AG09319 (cell line): ENCODE data around the gene TMEM134.

Source experiments
- DNase-seq: peaks from one replicate; pipeline ENCODE4 v3.0.0-alpha.2; 2010; ENCODE audit warnings: low read depth; ENCODE audit errors: extremely low read depth
- CTCF ChIP-seq: IDR thresholded peaks from 2 replicates; pipeline ENCODE4 v1.5.1; 2011; ENCODE audit warnings: low read depth, mild to moderate bottlenecking, inconsistent platforms, low read length, moderate library complexity

The TMEM134 gene

DNA sequence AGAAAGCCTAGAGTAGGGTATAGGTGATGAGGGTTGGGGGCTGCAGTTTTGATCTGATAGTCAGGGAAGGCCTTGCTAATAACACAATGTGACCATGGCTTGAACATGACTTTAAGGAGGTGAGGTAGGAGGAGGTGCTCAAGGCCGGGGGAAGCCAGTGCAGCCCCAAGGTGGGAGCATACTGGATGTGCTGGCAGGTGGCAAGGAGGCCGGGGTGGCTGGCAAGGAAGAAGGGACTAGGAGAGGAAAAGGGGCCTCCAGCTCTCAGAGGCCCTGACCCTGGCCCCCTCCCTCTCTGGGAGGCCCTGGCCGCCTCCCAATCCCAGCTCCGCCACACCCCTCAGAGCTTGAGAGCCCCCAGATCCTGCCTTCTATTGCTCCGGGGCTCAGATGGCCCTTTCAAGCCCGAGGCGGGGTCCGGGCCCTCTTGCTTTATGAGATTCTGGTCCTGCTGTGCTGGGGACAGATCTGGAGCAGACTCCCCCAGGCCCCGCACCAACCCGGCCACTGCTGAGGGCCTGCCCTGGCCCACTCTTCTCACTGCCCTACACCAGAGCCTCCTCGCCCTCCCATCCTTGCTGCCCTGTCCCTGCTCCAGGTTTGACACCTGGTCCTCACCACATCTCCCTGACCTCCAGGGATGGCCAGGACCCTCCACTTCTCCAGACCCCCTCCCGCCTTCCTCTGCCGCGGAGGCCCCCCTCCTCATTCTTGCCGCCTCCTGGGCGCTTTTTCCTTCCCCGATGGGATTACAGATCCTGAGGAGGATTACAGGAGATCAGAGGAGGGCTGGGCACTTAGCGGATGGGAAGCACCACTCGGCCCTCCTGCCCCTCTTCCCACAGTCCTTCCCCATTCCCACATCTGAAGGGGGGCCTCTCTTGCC is 34.3 kb upstream of the TMEM134 start:
- DNase-seq: no peak
- TF ChIP-seq CTCF: no peak

DNA sequence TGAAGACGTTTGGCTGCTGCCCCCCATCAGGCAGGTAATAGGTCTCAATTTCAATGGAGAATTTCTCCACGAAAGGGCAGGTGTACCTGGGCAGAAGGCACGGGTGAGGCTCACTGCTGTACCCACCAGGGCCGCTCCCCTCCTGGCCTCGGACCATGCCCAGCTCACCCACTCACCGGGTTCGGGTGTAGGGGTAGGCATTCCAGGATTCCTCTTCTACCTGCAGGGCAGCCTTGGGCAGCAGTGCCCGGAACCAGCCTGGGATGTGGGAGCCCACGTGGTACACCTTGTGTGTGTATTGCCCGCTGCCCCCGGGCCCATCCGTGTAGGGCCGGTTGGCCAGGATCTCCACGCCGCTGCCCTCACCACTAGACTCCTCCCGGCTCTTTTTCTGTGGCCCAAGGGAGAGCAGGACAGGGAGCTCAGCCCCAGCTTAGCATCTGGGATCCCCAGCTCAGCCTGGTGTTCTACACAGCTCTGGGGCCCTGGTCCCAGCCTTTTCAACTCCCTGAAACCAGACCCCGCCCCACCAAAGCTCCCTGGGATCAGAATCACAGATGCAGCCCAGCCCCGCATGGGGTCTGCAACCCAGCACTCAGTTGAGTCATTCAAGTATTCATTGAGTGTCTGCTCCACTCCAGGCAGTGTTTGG is 33.4 kb upstream of the TMEM134 start:
- DNase-seq: no peak
- no peak for TF ChIP-seq CTCF

DNA sequence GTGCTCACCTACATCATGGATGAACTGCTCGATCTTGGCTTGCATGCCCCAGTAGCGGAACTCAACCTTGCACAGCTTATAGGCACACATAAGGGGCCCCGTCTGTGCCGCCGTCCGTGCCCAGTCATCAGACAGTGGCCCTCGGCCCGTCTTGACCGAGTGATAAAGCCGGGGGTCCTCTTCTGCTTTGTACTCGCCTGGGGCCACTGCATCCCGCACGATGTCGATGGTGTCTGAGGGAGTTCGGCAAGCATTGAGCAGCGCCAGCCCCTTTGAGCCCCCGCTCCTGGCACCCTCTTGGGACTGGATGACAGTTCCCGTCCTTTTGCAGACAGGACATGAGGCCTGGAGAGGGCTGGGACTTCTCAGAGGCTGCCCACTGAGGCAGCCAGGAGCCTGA is 32.8 kb upstream of the TMEM134 start:
- no peak for TF ChIP-seq CTCF

DNA sequence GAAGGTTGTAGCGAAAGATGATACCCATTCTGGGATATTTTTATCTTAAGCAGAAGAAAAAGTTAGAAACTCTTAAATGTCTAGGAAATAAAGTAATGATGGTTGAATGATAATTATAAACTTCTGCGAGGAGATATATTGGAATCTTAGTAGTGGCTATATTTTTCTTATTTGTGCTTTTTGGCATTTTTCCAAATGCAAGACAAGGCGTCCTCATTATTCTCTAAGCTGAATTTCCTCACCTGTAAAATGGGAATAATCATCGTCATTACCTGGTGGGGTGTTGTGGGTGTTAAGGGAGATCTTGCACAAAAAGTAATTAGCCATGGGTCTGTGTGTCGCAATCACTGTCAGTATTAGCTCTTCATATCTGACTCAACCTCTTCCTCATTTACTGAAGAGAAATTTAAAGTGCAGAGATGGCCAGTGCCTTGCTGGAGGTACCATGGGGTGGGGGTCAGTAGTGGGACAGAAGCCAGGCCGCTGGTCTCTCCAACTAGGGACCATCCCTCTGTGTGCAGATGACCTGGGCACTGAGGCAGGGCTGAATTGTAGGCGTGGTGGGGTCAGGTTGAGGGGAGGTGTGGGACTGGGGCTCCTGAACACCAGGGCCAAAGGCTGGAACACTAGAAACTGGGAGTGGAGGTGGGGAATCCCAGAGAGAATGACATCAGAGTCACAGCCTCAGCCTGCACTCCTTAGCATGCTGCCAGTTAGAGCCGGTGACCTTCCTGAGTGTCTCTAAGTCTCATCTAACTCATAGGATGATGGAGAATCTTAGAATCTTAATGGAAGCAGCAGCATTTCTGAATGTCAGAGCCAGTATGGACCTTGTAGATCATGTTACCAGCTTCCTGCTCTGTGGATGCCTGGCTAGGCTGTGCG is 32.0 kb upstream of the TMEM134 start:
- DNase-seq: no peak
- TF ChIP-seq CTCF: no peak

More for the DNA sequence above, 32.8 kb upstream of the TMEM134 start:
- DNase-seq: no peak

GRCh38 chr11:67500484-67500821 is 31.4 kb upstream of the TMEM134 start:
- TF ChIP-seq CTCF: no peak
- DNase-seq: no peak

GRCh38 chr11:67499808-67500483 is 30.9 kb upstream of the TMEM134 start:
- TF ChIP-seq CTCF: no peak
- no peak for DNase-seq
